Neural cell (in vitro differentiated cells): ENCODE results near the gene TMEM80. TPM values are rescaled to one million over a fixed set of nuclear protein-coding genes. Genes with fewer than 3 reads are reported as not detected.

Experiments used
- H2AFZ ChIP-seq: fragments of 200-600, 300-800 bp; sonication (generic), shearing (Covaris generic); 2 replicates; pipeline ENCODE4 v1.6.0; 2014; ENCODE audit warnings: low read depth, mild to moderate bottlenecking, antibody characterized with exemption, low read length, moderate library complexity
- H3F3A ChIP-seq: fragments of 200-600 bp; shearing (Covaris generic); 2 replicates; pipeline ENCODE4 v1.6.1; 2016; ENCODE audit warnings: mild to moderate bottlenecking, moderate library complexity, mixed read lengths, antibody characterized with exemption, low read length; ENCODE audit not compliant: insufficient read depth, poor library complexity, severe bottlenecking
- H3K27ac ChIP-seq: fragments of 200-600, 300-800 bp; sonication (generic), shearing (Covaris generic); 2 replicates; pipeline ENCODE4 v1.5.1; 2014; ENCODE audit warnings: mild to moderate bottlenecking, low read length, moderate library complexity
- H3K27me3 ChIP-seq: fragments of 300-800, 200-600 bp; sonication (generic), shearing (Covaris generic); 2 replicates; pipeline ENCODE4 v1.6.0; 2014; ENCODE audit warnings: mild to moderate bottlenecking, low read depth, low read length, moderate library complexity; ENCODE audit not compliant: insufficient read depth
- H3K36me3 ChIP-seq: fragments of 300-800, 200-600 bp; sonication (generic), shearing (Covaris generic); 2 replicates; pipeline ENCODE4 v1.5.1; 2014; ENCODE audit warnings: mild to moderate bottlenecking, antibody characterized with exemption, low read length, moderate library complexity; ENCODE audit not compliant: insufficient read depth
- H3K4me2 ChIP-seq: fragments of 300-800, 200-600 bp; sonication (generic), shearing (Covaris generic); 2 replicates; pipeline ENCODE4 v1.6.0; 2014; ENCODE audit warnings: mild to moderate bottlenecking, low read length
- H3K4me3 ChIP-seq: fragments of 300-800, 200-600 bp; sonication (generic), shearing (Covaris generic); 2 replicates; pipeline ENCODE4 v1.5.1; 2014; ENCODE audit warnings: mild to moderate bottlenecking, low read length, moderate library complexity
- H3K79me2 ChIP-seq: fragments of 200-600 bp; shearing (Covaris generic); replicated peaks from 2 replicates; pipeline ENCODE4 v1.6.0; 2014; ENCODE audit warnings: mild to moderate bottlenecking, low read length, moderate library complexity; ENCODE audit not compliant: insufficient read depth
- H3K9ac ChIP-seq: fragments of 300-800, 200-600 bp; sonication (generic), shearing (Covaris generic); 2 replicates; pipeline ENCODE4 v1.6.1; 2016; ENCODE audit warnings: mild to moderate bottlenecking, low read length, mixed read lengths
- H3K9me2 ChIP-seq: fragments of 200-600 bp; shearing (Covaris generic); 2 replicates; pipeline ENCODE4 v1.6.1; 2016; ENCODE audit warnings: mild to moderate bottlenecking, low read length, mixed read lengths; ENCODE audit not compliant: insufficient read depth
- H3K9me3 ChIP-seq: fragments of 200-600, 300-800 bp; sonication (generic), shearing (Covaris generic); 2 replicates; pipeline ENCODE4 v1.6.1; 2016; ENCODE audit warnings: mild to moderate bottlenecking, mixed run types, low read length, moderate library complexity, mixed read lengths
- H4K20me1 ChIP-seq: fragments of 200-600 bp; shearing (Covaris generic); 2 replicates; pipeline ENCODE4 v1.6.1; 2016; ENCODE audit warnings: mild to moderate bottlenecking, mixed run types; ENCODE audit not compliant: insufficient read depth
- CTCF ChIP-seq: fragments of 450-650 bp; IDR thresholded peaks from 2 replicates; pipeline ENCODE4 v1.5.1; 2014; ENCODE audit warnings: antibody characterized with exemption, mild to moderate bottlenecking, moderate library complexity; ENCODE audit not compliant: poor library complexity, severe bottlenecking
- EP300 ChIP-seq: fragments of 450-650 bp; conservative IDR thresholded peaks from 2 replicates; pipeline ENCODE4 v1.6.1; 2014; ENCODE audit warnings: antibody characterized with exemption, mild to moderate bottlenecking, moderate library complexity; ENCODE audit not compliant: poor library complexity, severe bottlenecking
- EZH2 ChIP-seq: fragments of 200-600, 300-800 bp; shearing (Covaris generic), sonication (generic); IDR thresholded peaks from 2 replicates; pipeline ENCODE4 v1.6.1; 2014; ENCODE audit warnings: antibody characterized with exemption, low read length, borderline replicate concordance, mild to moderate bottlenecking; ENCODE audit not compliant: insufficient read depth, poor library complexity, severe bottlenecking
- MXI1 ChIP-seq: fragments of 450-650 bp; conservative IDR thresholded peaks from 2 replicates; pipeline ENCODE4 v1.6.1; 2014; ENCODE audit warnings: antibody characterized with exemption, mild to moderate bottlenecking; ENCODE audit not compliant: poor library complexity, severe bottlenecking
- POLR2AphosphoS5 ChIP-seq: IDR thresholded peaks from 2 replicates; pipeline ENCODE4 v1.6.1; 2012
- RAD21 ChIP-seq: fragments of 450-650 bp; conservative IDR thresholded peaks from 2 replicates; pipeline ENCODE4 v1.6.1; 2014; ENCODE audit warnings: antibody characterized with exemption, mild to moderate bottlenecking, moderate library complexity
- REST ChIP-seq: IDR thresholded peaks from 2 replicates; pipeline ENCODE4 v1.6.1; 2012; ENCODE audit warnings: borderline replicate concordance
- SMC3 ChIP-seq: fragments of 450-650 bp; conservative IDR thresholded peaks from 2 replicates; pipeline ENCODE4 v1.6.1; 2014; ENCODE audit warnings: antibody characterized with exemption, mild to moderate bottlenecking, moderate library complexity; ENCODE audit not compliant: poor library complexity
- polyA plus RNA-seq: library from polyadenylated mRNA; depleted of rRNA; stranded (reverse); fragments of >200 nt; gene quantifications from 2 replicates; pipeline ENCODE4 v1.2.3, GENCODE V29; 2014

Gene TMEM80
- polyA plus RNA-seq, 1 donor from 2014 or later, result 23.1 TPM

GRCh38 chr11:721247-721740, 25.7 kb downstream of the TMEM80 start:
- no peaks in the 10 kb centered on the region for H3K9me3 ChIP-seq
- H3K9ac ChIP-seq, result no peak overlapping the region
- no peaks in the 10 kb centered on the region for H3K9me2 ChIP-seq
- H3K4me3 ChIP-seq, result no peak overlapping the region
- peaks cover 41% of the 10 kb centered on the region for H3K27me3 ChIP-seq
- no peak overlapping the region for H3K27ac ChIP-seq
- no peak overlapping the region for H2AFZ ChIP-seq
- H3K4me2 ChIP-seq, result no peak overlapping the region
- no peak for TF ChIP-seq REST
- TF ChIP-seq EZH2, result no peak
- no peak for TF ChIP-seq SMC3
- TF ChIP-seq MXI1, result no peak
- TF ChIP-seq CTCF, result no peak
- TF ChIP-seq EP300, result no peak
- no peaks in the 10 kb centered on the region for H4K20me1 ChIP-seq
- H3K79me2 ChIP-seq, result no peaks in the 10 kb centered on the region
- H3K36me3 ChIP-seq, result no peaks in the 10 kb centered on the region
- H3F3A ChIP-seq, result no peaks in the 10 kb centered on the region

GRCh38 chr11:721741-722345, 26.2 kb downstream of the TMEM80 start:
- no peak overlapping the region for H2AFZ ChIP-seq
- H3K9me2 ChIP-seq, result no peaks in the 10 kb centered on the region
- no peak overlapping the region for H3K4me3 ChIP-seq

More at GRCh38 chr11:721741-722345, 26.2 kb downstream of the TMEM80 start:
- Histone ChIP-seq H3K27me3 (peaks cover 47% of the 10 kb centered on the region), H3F3A (no peaks in the 10 kb centered on the region), H3K27ac (no peak overlapping the region), H3K9me3 (no peaks in the 10 kb centered on the region), H3K9ac (no peak overlapping the region), H4K20me1 (no peaks in the 10 kb centered on the region), H3K79me2 (no peaks in the 10 kb centered on the region), H3K4me2 (no peak overlapping the region), H3K36me3 (no peaks in the 10 kb centered on the region)
- TF ChIP-seq REST (no peak), SMC3 (no peak), RAD21 (no peak), EP300 (no peak), POLR2AphosphoS5 (no peak), EZH2 (no peak)
